22Rv1 (cell line): ENCODE results near the gene FSHR.

Experiments
- H3K27ac ChIP-seq: fragments of 450-650 bp; 2 replicates; pipeline ENCODE4 v1.5.1; 2017
- CTCF ChIP-seq: fragments of 450-650 bp; IDR thresholded peaks from 2 replicates; pipeline ENCODE4 v1.5.1; 2017; ENCODE audit warnings: mild to moderate bottlenecking
- ZFX ChIP-seq: fragments of 450-650 bp; IDR thresholded peaks from 2 replicates; pipeline ENCODE4 v1.6.1; 2017; ENCODE audit warnings: antibody characterized with exemption, borderline replicate concordance

Gene FSHR

GRCh38 chr2:48943436-48943835 lies 210.9 kb downstream of the FSHR start:
- H3K27ac ChIP-seq, result no peak overlapping the region
- TF ChIP-seq ZFX (no peak), CTCF (no peak)

GRCh38 chr2:48941908-48942307 lies 212.4 kb downstream of the FSHR start:
- TF ChIP-seq CTCF (no peak), ZFX (no peak)
- no peak overlapping the region for H3K27ac ChIP-seq

- TF ChIP-seq CTCF (no peak), ZFX (no peak)
- no peak overlapping the region for H3K27ac ChIP-seq
These were observed 212.9 kb downstream of the FSHR start for GRCh38 chr2:48941456-48941855.

- H3K27ac ChIP-seq, result no peak overlapping the region
- TF ChIP-seq CTCF (no peak), ZFX (no peak)
These were observed 213.7 kb downstream of the FSHR start for GRCh38 chr2:48940606-48941005.

GRCh38 chr2:48939232-48939631 lies 215.1 kb downstream of the FSHR start:
- no peak overlapping the region for H3K27ac ChIP-seq
- TF ChIP-seq CTCF (no peak), ZFX (no peak)

- TF ChIP-seq CTCF, result no peak
- TF ChIP-seq ZFX, result no peak
- H3K27ac ChIP-seq, result 0 out of 2 replicates have a peak overlapping the region, but pooled peaks have one; percentile 18
These were observed 216.1 kb downstream of the FSHR start for GRCh38 chr2:48938231-48938630.

GRCh38 chr2:48934807-48935206 lies 219.5 kb downstream of the FSHR start:
- no peak overlapping the region for H3K27ac ChIP-seq
- no peak for TF ChIP-seq ZFX
- TF ChIP-seq CTCF, result no peak
